ENCODE measurements around the gene KCP. TPM values are rescaled to one million over a fixed set of nuclear protein-coding genes. Genes with fewer than 3 reads are reported as not detected.

KCP gene
- total and polyA plus RNA-seq, 2 of the 13 experiments (the other 11 are each of a cell fraction or from before 2014, with no cell fraction given) = 0.37 to 1.0 TPM

DNA sequence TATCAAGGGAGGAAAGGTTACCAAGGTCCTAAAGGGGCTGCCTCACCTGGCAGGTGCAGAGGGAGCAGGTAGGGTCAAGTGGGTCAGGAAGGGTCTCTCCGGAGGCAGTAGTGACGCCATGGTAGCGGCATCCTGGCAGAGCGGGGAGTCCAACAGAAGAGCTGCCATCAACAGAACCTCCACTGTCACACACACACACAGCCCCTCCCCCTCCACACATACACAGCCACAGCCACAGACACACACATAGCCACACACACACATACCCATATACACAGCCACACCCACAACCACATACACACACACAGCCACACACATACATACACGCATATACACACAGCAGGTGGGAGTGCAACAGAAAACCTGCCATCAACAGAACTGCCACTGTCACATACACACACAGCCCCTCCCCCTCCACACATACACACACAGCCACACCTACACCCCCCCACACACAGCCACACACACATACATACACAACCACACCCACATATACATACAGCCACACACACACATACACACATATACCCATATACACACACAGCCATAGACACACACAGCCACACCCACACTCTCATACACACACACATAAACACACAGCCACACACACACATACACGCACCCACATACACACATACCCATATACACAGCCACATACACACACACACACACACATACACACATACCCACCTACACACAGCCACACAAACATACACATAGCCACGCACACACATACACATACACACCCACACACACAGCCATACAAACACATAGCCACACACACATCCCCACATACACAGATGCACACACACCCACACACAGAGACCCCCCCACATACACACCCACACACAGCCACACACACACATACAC lies 23.1 kb downstream of the KCP start:
- H3K9ac ChIP-seq (ENCODE audit: insufficient read depth, low read depth, low read length) = no peak overlapping the region
- peaks cover 0 to 22% of the 10 kb centered on the region in 2 experiments; a peak in 3 of 5 replicates for H3K27me3 ChIP-seq (ENCODE audit: control insufficient read depth in 1 of 2, insufficient read depth in 2 of 2, low read length in 2 of 2)
- BruUV-seq (replicated peaks) = no TSS peak
- in situ Hi-C loops (cut with HindIII; ENCODE audit: extremely low pct_ligation_motif_present, low pct_unique_long_range_greater_than_20kb) (loop anchor here (25.0 kb wide), 1 partner anchor 450 kb away; no protein-coding TSS in a partner anchor), intact Hi-C loops (cut with micrococcal nuclease; ENCODE audit: unreplicated experiment) (no loop called here)
- CTCF ChIA-PET (ENCODE audit: low intra/inter-chr PET ratio, low total read pairs) = no interaction called here
- peaks cover 38% of the 10 kb centered on the region for H3K4me1 ChIP-seq (ENCODE audit: insufficient read depth, low read length)
- WGBS (ENCODE audit: low lambda C conversion rate) = 70% methylated on average over 3 of the region's 7 CpGs
- H2AFZ ChIP-seq (ENCODE audit: low read length) = no peak overlapping the region
- H3K36me3 ChIP-seq (replicated peaks in 1 of 2; ENCODE audit: control insufficient read depth in 1 of 2, insufficient read depth in 2 of 2, low read length in 2 of 2) = no peaks in the 10 kb centered on the region
- H3K27ac ChIP-seq (ENCODE audit: extremely low read length, insufficient read depth, low read length) = no peak overlapping the region
- no peaks in the 10 kb centered on the region for H3K9me3 ChIP-seq (ENCODE audit: low read length)
- FAIRE-seq = no peak
- POLR2A ChIA-PET = interaction anchor here (1.3 kb wide), 1 partner anchor 24 kb away, joined by 3 read pairs; the partner anchor contains the start of gene ATP6V1F
- ATAC-seq = no peak
- TF ChIP-seq, protein P1, sequence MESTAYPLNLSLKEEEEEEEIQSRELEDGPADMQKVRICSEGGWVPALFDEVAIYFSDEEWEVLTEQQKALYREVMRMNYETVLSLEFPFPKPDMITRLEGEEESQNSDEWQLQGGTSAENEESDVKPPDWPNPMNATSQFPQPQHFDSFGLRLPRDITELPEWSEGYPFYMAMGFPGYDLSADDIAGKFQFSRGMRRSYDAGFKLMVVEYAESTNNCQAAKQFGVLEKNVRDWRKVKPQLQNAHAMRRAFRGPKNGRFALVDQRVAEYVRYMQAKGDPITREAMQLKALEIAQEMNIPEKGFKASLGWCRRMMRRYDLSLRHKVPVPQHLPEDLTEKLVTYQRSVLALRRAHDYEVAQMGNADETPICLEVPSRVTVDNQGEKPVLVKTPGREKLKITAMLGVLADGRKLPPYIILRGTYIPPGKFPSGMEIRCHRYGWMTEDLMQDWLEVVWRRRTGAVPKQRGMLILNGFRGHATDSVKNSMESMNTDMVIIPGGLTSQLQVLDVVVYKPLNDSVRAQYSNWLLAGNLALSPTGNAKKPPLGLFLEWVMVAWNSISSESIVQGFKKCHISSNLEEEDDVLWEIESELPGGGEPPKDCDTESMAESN (CRISPR knock-in tag; conservative IDR thresholded peaks at IDR 0.05) = no peak
- no peak for TF ChIP-seq NPAS2 (CRISPR knock-in tag; IDR thresholded peaks at IDR 0.05; ENCODE audit: borderline replicate concordance)
- TF ChIP-seq, protein P2, sequence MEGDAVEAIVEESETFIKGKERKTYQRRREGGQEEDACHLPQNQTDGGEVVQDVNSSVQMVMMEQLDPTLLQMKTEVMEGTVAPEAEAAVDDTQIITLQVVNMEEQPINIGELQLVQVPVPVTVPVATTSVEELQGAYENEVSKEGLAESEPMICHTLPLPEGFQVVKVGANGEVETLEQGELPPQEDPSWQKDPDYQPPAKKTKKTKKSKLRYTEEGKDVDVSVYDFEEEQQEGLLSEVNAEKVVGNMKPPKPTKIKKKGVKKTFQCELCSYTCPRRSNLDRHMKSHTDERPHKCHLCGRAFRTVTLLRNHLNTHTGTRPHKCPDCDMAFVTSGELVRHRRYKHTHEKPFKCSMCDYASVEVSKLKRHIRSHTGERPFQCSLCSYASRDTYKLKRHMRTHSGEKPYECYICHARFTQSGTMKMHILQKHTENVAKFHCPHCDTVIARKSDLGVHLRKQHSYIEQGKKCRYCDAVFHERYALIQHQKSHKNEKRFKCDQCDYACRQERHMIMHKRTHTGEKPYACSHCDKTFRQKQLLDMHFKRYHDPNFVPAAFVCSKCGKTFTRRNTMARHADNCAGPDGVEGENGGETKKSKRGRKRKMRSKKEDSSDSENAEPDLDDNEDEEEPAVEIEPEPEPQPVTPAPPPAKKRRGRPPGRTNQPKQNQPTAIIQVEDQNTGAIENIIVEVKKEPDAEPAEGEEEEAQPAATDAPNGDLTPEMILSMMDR (CRISPR knock-in tag; IDR thresholded peaks at IDR 0.05) = no peak
- TF ChIP-seq MEF2D (CRISPR knock-in tag; IDR thresholded peaks at IDR 0.05) = no peak
- no peak for TF ChIP-seq SRSF1 (optimal IDR thresholded peaks at IDR 0.05; ENCODE audit: low read depth, low read length)
- TF ChIP-seq ZNF780A (CRISPR knock-in tag; IDR thresholded peaks at IDR 0.05) = no peak
- no peak for TF ChIP-seq ARID2 (CRISPR knock-in tag; IDR thresholded peaks at IDR 0.05; ENCODE audit: borderline replicate concordance)
- TF ChIP-seq ZNF292 (CRISPR knock-in tag; IDR thresholded peaks at IDR 0.05; ENCODE audit: borderline replicate concordance, low read depth) = no peak
- no peak overlapping the region; the same call in 1 of the 2 replicates for H3K4me2 ChIP-seq (ENCODE audit: low read depth, low read length)
- DNase-seq (ENCODE audit: low spot score) = no peak
- no peaks in the 10 kb centered on the region for H4K20me1 ChIP-seq (ENCODE audit: insufficient read depth, low read length)
- no peaks in the 10 kb centered on the region for H3K79me2 ChIP-seq (ENCODE audit: insufficient read depth, low read length)
- no peak overlapping the region for H3K4me3 ChIP-seq (replicated peaks in 1 of 3; ENCODE audit: insufficient read depth in 1 of 3, low read depth in 2 of 3, low read length in 3 of 3)
